Stimulated activated effector memory CD8-positive, alpha-beta T cell treated with anti-CD3 and anti-CD28 coated beads, Interleukin-12 subunit alpha, Interleukin-12 subunit beta, amount 100 ng/mL, for 72 hours (primary cell): Measurements from ENCODE around the gene SLC50A1.
"Not testable (repeated sequence)": the region's sequence is repeated elsewhere in the genome, so short reads cannot be mapped to it uniquely, and the experiment has no call there.

Source experiments
- ATAC-seq: fragments of 150-1000 bp; cut with Tn5 transposase; 2 replicates; pipeline ENCODE4 v1.10.0; 2021
- DNase-seq, 2 donors: peaks; one replicate each; pipeline ENCODE4 v3.0.0; 2021 to 2022; ENCODE audit warnings: low spot score in 2 of 2
- H3K27ac Mint-ChIP-seq: one replicate; pipeline ENCODE4 v1.8.0; 2022; ENCODE audit warnings: mild to moderate bottlenecking, mixed read lengths
- H3K36me3 Mint-ChIP-seq: one replicate; pipeline ENCODE4 v1.8.0; 2022; ENCODE audit warnings: mild to moderate bottlenecking, mixed read lengths
- H3K4me1 Mint-ChIP-seq: one replicate; pipeline ENCODE4 v1.8.0; 2022; ENCODE audit warnings: mixed read lengths
- H3K4me3 Mint-ChIP-seq: one replicate; pipeline ENCODE4 v1.8.0; 2022; ENCODE audit warnings: mild to moderate bottlenecking, mixed read lengths
- H3K9me3 Mint-ChIP-seq: one replicate; pipeline ENCODE4 v1.8.0; 2022; ENCODE audit warnings: mixed read lengths

The SLC50A1 gene

GRCh38 chr1:155107309-155108264 is 28.1 kb upstream of the SLC50A1 start:
- Mint-ChIP-seq H3K27ac (no peak overlapping the region), H3K36me3 (no peaks in the 10 kb centered on the region), H3K4me1 (no peaks in the 10 kb centered on the region), H3K4me3 (no peak overlapping the region), H3K9me3 (no peaks in the 10 kb centered on the region)
- ATAC-seq (no peak), DNase-seq (no peak)

GRCh38 chr1:155108296-155108695 is 27.4 kb upstream of the SLC50A1 start:
- H3K4me3 Mint-ChIP-seq: no peak overlapping the region
- DNase-seq (no peak), ATAC-seq (no peak)
- H3K27ac Mint-ChIP-seq: no peak overlapping the region
- H3K9me3 Mint-ChIP-seq: no peaks in the 10 kb centered on the region
- no peaks in the 10 kb centered on the region for H3K36me3 Mint-ChIP-seq
- H3K4me1 Mint-ChIP-seq: no peaks in the 10 kb centered on the region

- Mint-ChIP-seq H3K4me3 (no peak overlapping the region), H3K27ac (no peak overlapping the region), H3K4me1 (no peaks in the 10 kb centered on the region), H3K36me3 (no peaks in the 10 kb centered on the region), H3K9me3 (no peaks in the 10 kb centered on the region)
- DNase-seq (no peak), ATAC-seq (no peak)
These were observed 25.3 kb upstream of the SLC50A1 start for GRCh38 chr1:155110381-155110780.

GRCh38 chr1:155110826-155111225 is 24.8 kb upstream of the SLC50A1 start:
- Mint-ChIP-seq H3K4me3 (no peak overlapping the region), H3K4me1 (no peaks in the 10 kb centered on the region), H3K27ac (no peak overlapping the region), H3K9me3 (no peaks in the 10 kb centered on the region), H3K36me3 (no peaks in the 10 kb centered on the region)
- ATAC-seq (no peak), DNase-seq (no peak)

GRCh38 chr1:155113450-155113980 is 22.1 kb upstream of the SLC50A1 start:
- Mint-ChIP-seq H3K4me1 (no peaks in the 10 kb centered on the region), H3K4me3 (no peak overlapping the region), H3K9me3 (no peaks in the 10 kb centered on the region), H3K36me3 (no peaks in the 10 kb centered on the region), H3K27ac (no peak overlapping the region)
- ATAC-seq (no peak), DNase-seq (no peak)

- Mint-ChIP-seq H3K9me3 (no peaks in the 10 kb centered on the region), H3K4me1 (no peaks in the 10 kb centered on the region), H3K27ac (no peak overlapping the region), H3K4me3 (no peak overlapping the region), H3K36me3 (no peaks in the 10 kb centered on the region)
- DNase-seq (no peak), ATAC-seq (no peak)
These were observed 19.4 kb upstream of the SLC50A1 start for GRCh38 chr1:155116113-155116764.

GRCh38 chr1:155117610-155118009 is 18.0 kb upstream of the SLC50A1 start:
- Mint-ChIP-seq H3K9me3 (no peaks in the 10 kb centered on the region), H3K36me3 (no peaks in the 10 kb centered on the region), H3K4me1 (no peaks in the 10 kb centered on the region), H3K27ac (no peak overlapping the region), H3K4me3 (no peak overlapping the region)
- ATAC-seq (no peak), DNase-seq (no peak)

GRCh38 chr1:155118090-155118489 is 17.6 kb upstream of the SLC50A1 start:
- H3K4me1 Mint-ChIP-seq, H3K9me3 Mint-ChIP-seq, ATAC-seq, H3K36me3 Mint-ChIP-seq, H3K27ac Mint-ChIP-seq, H3K4me3 Mint-ChIP-seq, DNase-seq: not testable (repeated sequence)

- H3K4me1 Mint-ChIP-seq: no peaks in the 10 kb centered on the region
- no peak overlapping the region for H3K4me3 Mint-ChIP-seq
- H3K36me3 Mint-ChIP-seq: no peaks in the 10 kb centered on the region
- ATAC-seq: no peak
- no peak overlapping the region for H3K27ac Mint-ChIP-seq
- DNase-seq: no peak
- H3K9me3 Mint-ChIP-seq: no peaks in the 10 kb centered on the region
These were observed 15.4 kb upstream of the SLC50A1 start for GRCh38 chr1:155120253-155120652.

- Mint-ChIP-seq H3K4me3 (no peak overlapping the region), H3K9me3 (no peaks in the 10 kb centered on the region), H3K36me3 (no peaks in the 10 kb centered on the region), H3K27ac (no peak overlapping the region), H3K4me1 (no peaks in the 10 kb centered on the region)
- DNase-seq (no peak), ATAC-seq (no peak)
These were observed 14.4 kb upstream of the SLC50A1 start for GRCh38 chr1:155121249-155121648.

GRCh38 chr1:155122308-155122707 is 13.3 kb upstream of the SLC50A1 start:
- Mint-ChIP-seq H3K4me1 (peaks cover 10% of the 10 kb centered on the region), H3K4me3 (no peak overlapping the region), H3K9me3 (no peaks in the 10 kb centered on the region), H3K27ac (no peak overlapping the region), H3K36me3 (no peaks in the 10 kb centered on the region)
- DNase-seq: no peak
- no peak for ATAC-seq

- Mint-ChIP-seq H3K27ac (no peak overlapping the region), H3K4me3 (no peak overlapping the region), H3K4me1 (peaks cover 23% of the 10 kb centered on the region), H3K9me3 (no peaks in the 10 kb centered on the region), H3K36me3 (no peaks in the 10 kb centered on the region)
- ATAC-seq (no peak), DNase-seq (no peak)
These were observed 11.9 kb upstream of the SLC50A1 start for GRCh38 chr1:155123801-155124200.

GRCh38 chr1:155124503-155125463 is 10.9 kb upstream of the SLC50A1 start:
- ATAC-seq: no peak
- no peak overlapping the region for H3K27ac Mint-ChIP-seq

GRCh38 chr1:155125511-155125945 is 10.1 kb upstream of the SLC50A1 start:
- Mint-ChIP-seq H3K36me3 (no peaks in the 10 kb centered on the region), H3K4me3 (peak overlapping the region; percentile 83), H3K4me1 (peaks cover 33% of the 10 kb centered on the region), H3K27ac (no peak overlapping the region), H3K9me3 (no peaks in the 10 kb centered on the region)
- DNase-seq: no peak
- no peak for ATAC-seq

More at GRCh38 chr1:155124503-155125463, 10.9 kb upstream of the SLC50A1 start:
- H3K9me3 Mint-ChIP-seq: no peaks in the 10 kb centered on the region
- no peak overlapping the region for H3K4me3 Mint-ChIP-seq
- H3K36me3 Mint-ChIP-seq: no peaks in the 10 kb centered on the region
- peaks cover 33% of the 10 kb centered on the region for H3K4me1 Mint-ChIP-seq
- no peak for DNase-seq
